ENCODE measurements around the gene HPD. TPM values are rescaled to one million over a fixed set of nuclear protein-coding genes. Genes with fewer than 3 reads are reported as not detected.

The HPD gene
- total RNA-seq, 4 donors from 2014 or later: 1.4 TPM; not detected in 3

GRCh38 chr12:121849211-121849610 lies 9.4 kb downstream of the HPD start:
- no peak for DNase-seq (ENCODE audit: low spot score in 2 of 2)
- H3K27ac ChIP-seq: no peak overlapping the region
- no peaks in the 10 kb centered on the region for H3K36me3 ChIP-seq
- H3K9me3 ChIP-seq: no peaks in the 10 kb centered on the region
- H3K4me3 ChIP-seq: no peak overlapping the region
- H3K27me3 ChIP-seq: no peaks in the 10 kb centered on the region
- no peaks in the 10 kb centered on the region for H3K4me1 ChIP-seq
- 85% methylated on average over 6 of the region's 6 CpGs for WGBS
- no peak for TF ChIP-seq EP300 (IDR thresholded peaks at IDR 0.05)
- TF ChIP-seq CTCF (IDR thresholded peaks at IDR 0.05): no peak
- TF ChIP-seq POLR2A (IDR thresholded peaks at IDR 0.05): no peak
- no peak for TF ChIP-seq POLR2AphosphoS5 (IDR thresholded peaks at IDR 0.05)

- no peak for DNase-seq (ENCODE audit: low spot score in 2 of 2)
- no peaks in the 10 kb centered on the region for H3K36me3 ChIP-seq
- no peak overlapping the region for H3K4me3 ChIP-seq
- no peak overlapping the region for H3K27ac ChIP-seq
- no peaks in the 10 kb centered on the region for H3K4me1 ChIP-seq
- WGBS: 96% methylated on average over 1 of the region's 1 CpG
- no peaks in the 10 kb centered on the region for H3K27me3 ChIP-seq
- TF ChIP-seq POLR2AphosphoS5 (IDR thresholded peaks at IDR 0.05) (no peak), CTCF (IDR thresholded peaks at IDR 0.05) (no peak), POLR2A (IDR thresholded peaks at IDR 0.05) (no peak), EP300 (IDR thresholded peaks at IDR 0.05) (no peak)
- no peaks in the 10 kb centered on the region for H3K9me3 ChIP-seq
Measured at GRCh38 chr12:121845701-121846100, 13.0 kb downstream of the HPD start.

GRCh38 chr12:121843236-121843982 lies 15.2 kb downstream of the HPD start:
- Histone ChIP-seq H3K4me3 (no peak overlapping the region), H3K4me1 (peaks cover 12% of the 10 kb centered on the region), H3K36me3 (no peaks in the 10 kb centered on the region), H3K9me3 (no peaks in the 10 kb centered on the region), H3K27me3 (no peaks in the 10 kb centered on the region), H3K27ac (no peak overlapping the region)
- DNase-seq (ENCODE audit: low spot score in 2 of 2): no peak
- WGBS: 83% methylated on average over 13 of the region's 13 CpGs
- TF ChIP-seq POLR2A (IDR thresholded peaks at IDR 0.05) (no peak), POLR2AphosphoS5 (IDR thresholded peaks at IDR 0.05) (no peak), EP300 (IDR thresholded peaks at IDR 0.05) (no peak), CTCF (IDR thresholded peaks at IDR 0.05) (no peak)

DNA sequence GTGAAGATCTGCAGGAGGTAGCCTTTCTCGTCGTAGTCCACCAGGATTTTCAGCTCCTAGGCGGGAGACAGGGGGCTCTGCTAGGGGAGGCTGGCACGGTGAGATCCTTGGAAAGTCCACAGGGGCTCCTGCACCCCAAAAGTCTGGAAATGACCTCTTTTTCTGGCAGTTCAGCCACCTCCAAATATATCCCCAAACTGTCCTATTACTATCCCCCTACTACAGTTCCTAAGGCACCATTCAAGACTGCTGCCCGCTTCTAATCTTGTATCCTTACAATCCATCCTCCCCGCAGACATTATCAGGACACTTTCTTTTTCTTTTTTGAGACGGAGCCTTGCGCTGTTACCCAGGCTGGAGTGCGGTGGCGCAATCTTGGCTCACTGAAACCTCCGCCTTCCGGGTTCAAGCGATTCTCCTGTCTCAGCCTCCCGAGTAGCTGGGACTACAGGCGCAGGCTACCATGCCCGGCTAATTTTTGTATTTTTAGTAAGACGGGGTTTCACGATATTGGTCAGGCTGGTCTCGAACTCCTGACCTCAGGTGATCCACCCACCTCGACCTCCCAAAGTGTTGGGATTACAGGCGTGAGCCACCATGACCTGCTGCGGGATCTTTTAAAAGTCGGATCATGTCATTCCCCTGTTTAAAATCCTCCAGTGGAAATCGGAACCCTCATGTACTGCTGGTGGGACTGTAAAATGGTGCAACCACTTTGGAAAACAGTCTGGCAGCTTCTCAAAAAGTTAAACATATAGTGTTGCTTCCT lies 18.5 kb downstream of the HPD start:
- Histone ChIP-seq H3K36me3 (no peaks in the 10 kb centered on the region), H3K4me3 (peak overlapping the region; percentile 61), H3K4me1 (peaks cover 12% of the 10 kb centered on the region), H3K9me3 (no peaks in the 10 kb centered on the region), H3K27ac (peak overlapping the region; percentile 48), H3K27me3 (no peaks in the 10 kb centered on the region)
- no peak for DNase-seq (ENCODE audit: low spot score in 2 of 2)
- TF ChIP-seq POLR2AphosphoS5 (IDR thresholded peaks at IDR 0.05) (no peak), EP300 (IDR thresholded peaks at IDR 0.05) (no peak), POLR2A (IDR thresholded peaks at IDR 0.05) (no peak), CTCF (IDR thresholded peaks at IDR 0.05) (no peak)
- WGBS: 75% methylated on average over 24 of the region's 24 CpGs
